Glomerular endothelial cell (primary cell): ENCODE results near the gene CISTR. TPM values are rescaled to one million over a fixed set of nuclear protein-coding genes. Genes with fewer than 3 reads are reported as not detected.

Source experiments
- total RNA-seq: library from RNA; depleted of rRNA; stranded (reverse); fragments of >200 nt; gene quantifications from 2 replicates; pipeline ENCODE4 v1.2.3, GENCODE V29; 2015

The CISTR gene
- total RNA-seq, 1 donor from 2014 or later = not detected

Other genes with a start within 250 kb of the CISTR start
- 0.70 TPM in 1 of 2 replicates, not detected in the other for gene NPFF, start 244.5 kb downstream of the CISTR start, total RNA-seq
- gene ATF7, start 125.6 kb downstream of the CISTR start, total RNA-seq = 21.8 and 32.4 TPM in 2 replicates
- 301 and 370 TPM in 2 replicates for gene ATP5MC2, start 75.9 kb downstream of the CISTR start, total RNA-seq
- 53.5 and 70.5 TPM in 2 replicates for gene CALCOCO1, start 24.5 kb downstream of the CISTR start, total RNA-seq
- gene HOXC13, start 186.9 kb upstream of the CISTR start, total RNA-seq = not detected in 2 replicates
- gene HOXC12, start 202.9 kb upstream of the CISTR start, total RNA-seq = not detected in 2 replicates
- gene HOXC11, start 221.1 kb upstream of the CISTR start, total RNA-seq = 0.23 TPM in 1 of 2 replicates, not detected in the other
- gene HOTAIR, start 223.0 kb upstream of the CISTR start, total RNA-seq = 0.12 TPM in 1 of 2 replicates, not detected in the other
- gene HOXC10, start 233.2 kb upstream of the CISTR start, total RNA-seq = 1.2 and 6.1 TPM in 2 replicates
- 4.0 and 5.7 TPM in 2 replicates for gene HOXC9, start 248.2 kb upstream of the CISTR start, total RNA-seq